Astrocyte of the spinal cord (primary cell): ENCODE data around the gene TOM1L2.

Source experiments
- DNase-seq: peaks from one replicate; pipeline ENCODE4 v3.0.0; 2011; ENCODE audit warnings: low read depth, low spot score
- H3K4me3 ChIP-seq: 2 replicates; pipeline ENCODE4 v1.5.1; 2011; ENCODE audit warnings: low read depth, mild to moderate bottlenecking, low read length, moderate library complexity
- in situ Hi-C: cut with HindIII; loops from 2 replicates; pipeline ENCODE4 v1.10.0; 2017; ENCODE audit warnings: low sequenced_read_pairs
- TF ChIP-seq, protein P1 (sequence below): IDR thresholded peaks from 2 replicates; pipeline ENCODE4 v1.5.1; 2012; ENCODE audit warnings: low read depth, mild to moderate bottlenecking, low read length, inconsistent platforms

The TOM1L2 gene

GRCh38 chr17:17831208-17832031 lies 140.8 kb downstream of the TOM1L2 start:
- H3K4me3 ChIP-seq, result no peak overlapping the region
- in situ Hi-C loops, result no loop called here
- TF ChIP-seq, protein P1, sequence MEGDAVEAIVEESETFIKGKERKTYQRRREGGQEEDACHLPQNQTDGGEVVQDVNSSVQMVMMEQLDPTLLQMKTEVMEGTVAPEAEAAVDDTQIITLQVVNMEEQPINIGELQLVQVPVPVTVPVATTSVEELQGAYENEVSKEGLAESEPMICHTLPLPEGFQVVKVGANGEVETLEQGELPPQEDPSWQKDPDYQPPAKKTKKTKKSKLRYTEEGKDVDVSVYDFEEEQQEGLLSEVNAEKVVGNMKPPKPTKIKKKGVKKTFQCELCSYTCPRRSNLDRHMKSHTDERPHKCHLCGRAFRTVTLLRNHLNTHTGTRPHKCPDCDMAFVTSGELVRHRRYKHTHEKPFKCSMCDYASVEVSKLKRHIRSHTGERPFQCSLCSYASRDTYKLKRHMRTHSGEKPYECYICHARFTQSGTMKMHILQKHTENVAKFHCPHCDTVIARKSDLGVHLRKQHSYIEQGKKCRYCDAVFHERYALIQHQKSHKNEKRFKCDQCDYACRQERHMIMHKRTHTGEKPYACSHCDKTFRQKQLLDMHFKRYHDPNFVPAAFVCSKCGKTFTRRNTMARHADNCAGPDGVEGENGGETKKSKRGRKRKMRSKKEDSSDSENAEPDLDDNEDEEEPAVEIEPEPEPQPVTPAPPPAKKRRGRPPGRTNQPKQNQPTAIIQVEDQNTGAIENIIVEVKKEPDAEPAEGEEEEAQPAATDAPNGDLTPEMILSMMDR, result no peak
- DNase-seq, result no peak

DNA sequence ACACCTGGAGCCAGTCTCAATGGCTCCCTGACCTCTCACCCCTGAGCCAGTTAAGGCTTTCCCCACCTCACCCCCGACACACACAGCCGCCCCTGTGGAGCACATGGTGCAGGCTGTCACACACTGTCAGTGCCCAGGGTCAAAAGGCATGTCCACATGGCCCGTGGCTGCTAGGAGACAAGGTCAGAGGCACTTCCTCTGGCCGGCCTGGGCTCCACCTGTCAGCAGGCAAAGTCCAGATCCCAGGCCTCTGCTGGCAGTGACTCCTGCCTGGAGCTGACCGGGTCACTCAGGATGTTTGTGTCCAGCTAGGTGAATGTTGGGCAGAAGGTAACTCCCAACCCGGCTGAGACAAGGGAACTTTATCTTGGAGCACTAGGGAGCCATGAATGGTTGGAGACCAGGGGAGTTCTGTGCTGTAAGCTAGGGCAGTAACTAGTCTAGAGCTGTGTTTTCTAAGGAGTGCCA lies 141.4 kb downstream of the TOM1L2 start:
- H3K4me3 ChIP-seq, result no peak overlapping the region
- TF ChIP-seq, protein P1, result no peak
- DNase-seq, result no peak
- in situ Hi-C loops, result no loop called here

GRCh38 chr17:17830269-17830567 lies 142.0 kb downstream of the TOM1L2 start:
- in situ Hi-C loops, result no loop called here
- TF ChIP-seq, protein P1, result no peak
- DNase-seq, result no peak
- H3K4me3 ChIP-seq, result no peak overlapping the region

GRCh38 chr17:17827826-17828621 lies 144.2 kb downstream of the TOM1L2 start:
- no peak for DNase-seq
- TF ChIP-seq, protein P1, result no peak
- in situ Hi-C loops, result no loop called here
- no peak overlapping the region for H3K4me3 ChIP-seq

GRCh38 chr17:17826942-17827785 lies 145.0 kb downstream of the TOM1L2 start:
- DNase-seq, result no peak
- TF ChIP-seq, protein P1, result no peak
- in situ Hi-C loops, result no loop called here
- no peak overlapping the region for H3K4me3 ChIP-seq

DNA sequence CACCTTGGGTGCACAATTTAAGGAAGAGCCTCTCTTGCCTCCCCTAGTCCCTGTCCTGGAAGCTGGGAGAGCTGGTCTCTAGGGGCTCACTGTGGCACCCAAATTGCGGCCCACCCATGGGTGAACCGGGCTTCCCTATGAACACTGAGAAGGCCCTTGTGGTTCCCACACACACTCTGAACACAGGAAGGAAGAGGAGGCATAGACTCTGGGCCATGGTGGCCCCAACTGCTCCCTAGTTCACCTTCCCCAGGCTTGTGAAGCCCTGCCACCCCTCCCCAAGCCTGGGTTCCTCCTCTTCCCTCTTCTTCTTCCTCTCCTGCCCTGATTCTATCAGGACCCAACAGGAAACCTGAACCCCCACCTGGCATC lies 145.9 kb downstream of the TOM1L2 start:
- no peak overlapping the region for H3K4me3 ChIP-seq
- no peak for DNase-seq
- in situ Hi-C loops, result no loop called here
- TF ChIP-seq, protein P1, result no peak
